GM12878 (cell line): ENCODE results near the gene GFM1. TPM values are rescaled to one million over a fixed set of nuclear protein-coding genes. Genes with fewer than 3 reads are reported as not detected.

Experiments used
- ATAC-seq: fragments of 200-7000 bp; cut with Tn5 transposase; 3 replicates; pipeline ENCODE4 v1.9.1; 2020; ENCODE audit warnings: mild to moderate bottlenecking, moderate library complexity
- BruUV-seq: library from RNA; stranded (reverse); fragments of 400-500 nt; replicated peaks from 2 replicates; lab custom pipeline; 2021; lab: Mats Ljungman, UMichigan
- CTCF ChIA-PET: fragments of 300-600 bp; sonication (Branson Sonifier 250); formaldehyde crosslinking; extraction: SDS; loops from one replicate; lab custom pipeline; 2021; ENCODE audit warnings: inconsistent platforms; lab: Yijun Ruan, JAX
- POLR2A ChIA-PET: fragments of 350-600 bp; formaldehyde crosslinking; extraction: SDS; loops from one replicate; lab custom pipeline; 2021; ENCODE audit warnings: inconsistent platforms; lab: Charles Lee
- RAD21 ChIA-PET: fragments of 300-600 bp; sonication (Branson Sonifier 250); formaldehyde crosslinking; loops from one replicate; lab custom pipeline; 2023; ENCODE audit warnings: antibody characterized with exemption; ENCODE audit not compliant: unreplicated experiment; lab: Charles Lee
- SMC1A ChIA-PET: fragments of 300-600 bp; sonication (Branson Sonifier 250); formaldehyde crosslinking; loops from one replicate; lab custom pipeline; 2023; ENCODE audit not compliant: unreplicated experiment, uncharacterized antibody; lab: Charles Lee
- DNase-seq: peaks from one replicate; pipeline ENCODE4 v3.0.0-alpha.2; 2011; ENCODE audit warnings: low read depth, low spot score
- FAIRE-seq: peaks from 3 replicates; lab custom pipeline; 2011; peaks lifted over from hg19 to GRCh38; lab: Jason Lieb, UNC
- H2AFZ ChIP-seq: 2 replicates; pipeline ENCODE4 v1.6.0; 2011; ENCODE audit warnings: low read depth, low read length, control low read depth; ENCODE audit not compliant: control insufficient read depth
- H3K27ac ChIP-seq: 2 replicates; pipeline ENCODE4 v1.5.1; 2011; ENCODE audit warnings: control low read depth; ENCODE audit not compliant: control insufficient read depth, insufficient read depth
- H3K27me3 ChIP-seq, 2 experiments: replicated peaks in 1 of 2; 2 replicates each; pipeline versions ENCODE4 v1.6.0 to v1.6.1; 2011; ENCODE audit warnings: low read length in 1 of 2; ENCODE audit not compliant: control insufficient read depth in 2 of 2, insufficient read depth in 2 of 2
- H3K36me3 ChIP-seq, 2 experiments: 2 replicates each; pipeline ENCODE4 v1.5.1; 2011; ENCODE audit warnings: low read length in 1 of 2; ENCODE audit not compliant: control insufficient read depth in 2 of 2, insufficient read depth in 2 of 2
- H3K4me1 ChIP-seq: 2 replicates; pipeline ENCODE4 v1.6.1; 2011; ENCODE audit warnings: mild to moderate bottlenecking, low read length, moderate library complexity, mixed read lengths; ENCODE audit not compliant: control insufficient read depth, insufficient read depth
- H3K4me2 ChIP-seq: 2 replicates; pipeline ENCODE4 v1.6.0; 2011; ENCODE audit warnings: control low read depth; ENCODE audit not compliant: control insufficient read depth, insufficient read depth
- H3K4me3 ChIP-seq: fragments of 200-600 bp; sonication (generic); 2 replicates; pipeline ENCODE4 v1.5.1; 2016
- H3K79me2 ChIP-seq: 2 replicates; pipeline ENCODE4 v1.6.0; 2011; ENCODE audit warnings: low read length; ENCODE audit not compliant: control insufficient read depth, insufficient read depth
- H3K9ac ChIP-seq: 2 replicates; pipeline ENCODE4 v1.8.0; 2011; ENCODE audit warnings: low read length, control low read depth, mixed read lengths; ENCODE audit not compliant: control insufficient read depth, insufficient read depth
- H3K9me3 ChIP-seq: replicated peaks from 3 replicates; pipeline ENCODE4 v1.5.1; 2011; ENCODE audit warnings: mild to moderate bottlenecking, low read length; ENCODE audit not compliant: control insufficient read depth, insufficient read depth
- H4K20me1 ChIP-seq: 2 replicates; pipeline ENCODE4 v1.6.0; 2011; ENCODE audit not compliant: control insufficient read depth, insufficient read depth
- BCL3 ChIP-seq: IDR thresholded peaks from 2 replicates; pipeline ENCODE4 v1.6.1; 2011; ENCODE audit warnings: borderline replicate concordance, low read depth, mild to moderate bottlenecking, moderate library complexity, low read length; ENCODE audit not compliant: insufficient read depth, poor library complexity, severe bottlenecking
- BMI1 ChIP-seq: fragments of 450-650 bp; IDR thresholded peaks from 2 replicates; pipeline ENCODE4 v1.6.1; 2016; ENCODE audit warnings: mild to moderate bottlenecking, moderate library complexity, borderline replicate concordance
- CBX5 ChIP-seq: sonication (generic); IDR thresholded peaks from 2 replicates; pipeline ENCODE4 v1.6.1; 2016; ENCODE audit warnings: low read depth, moderate library complexity, mild to moderate bottlenecking, inconsistent platforms
- CHD1 ChIP-seq: IDR thresholded peaks from 2 replicates; pipeline ENCODE4 v1.6.1; 2012; ENCODE audit warnings: low read depth, low read length, improper control_type of control experiment
- LARP7 ChIP-seq: fragments of 450-650 bp; IDR thresholded peaks from 2 replicates; pipeline ENCODE4 v1.6.1; 2017; ENCODE audit warnings: mild to moderate bottlenecking
- RCOR1 ChIP-seq: conservative IDR thresholded peaks from 2 replicates; pipeline ENCODE4 v1.6.1; 2012; ENCODE audit warnings: low read depth, low read length, improper control_type of control experiment
- SIN3A ChIP-seq: IDR thresholded peaks from 2 replicates; pipeline ENCODE4 v1.6.1; 2012; ENCODE audit warnings: low read depth, low read length, improper control_type of control experiment
- SREBF1 ChIP-seq: IDR thresholded peaks from 2 replicates; pipeline ENCODE4 v1.6.1; 2012; ENCODE audit warnings: mild to moderate bottlenecking, low read length
- TCF12 ChIP-seq: IDR thresholded peaks from 2 replicates; pipeline ENCODE4 v1.6.1; 2011; ENCODE audit warnings: low read depth, mild to moderate bottlenecking, low read length
- ZNF24 ChIP-seq: fragments of 450-650 bp; IDR thresholded peaks from 2 replicates; pipeline ENCODE4 v1.6.1; 2017; ENCODE audit warnings: antibody characterized with exemption, mild to moderate bottlenecking
- WGBS: methylation state at CpG from one replicate; pipeline ENCODE4 v1.1.6; 2016; ENCODE audit warnings: low lambda C conversion rate; ENCODE audit not compliant: insufficient replicate concordance, insufficient coverage; ENCODE audit errors: missing lambda C conversion rate; 5-methylcytosine and 5-hydroxymethylcytosine counted together
- in situ Hi-C: fragments of 300-500 bp; cut with MboI; formaldehyde crosslinking; loops from 9 replicates; pipeline ENCODE4 v1.14.3; 2018; ENCODE audit warnings: mixed read lengths
- intact Hi-C: fragments of 100-400 bp; cut with micrococcal nuclease; formaldehyde crosslinking; loops from one replicate; pipeline ENCODE4 v1.14.2; 2022; ENCODE audit not compliant: unreplicated experiment
- polyA plus RNA-seq, 11 experiments: library from polyadenylated mRNA; depleted of rRNA in 4 of 11; unstranded in 6 of 11; stranded (reverse) in 5 of 11; fragments of >200 nt; fragmentation: Nextera tagmentation in 4 of 11; fragmentation: Illumina TruSeq in 1 of 11; extraction: Ambion mirVana in 4 of 11; extraction: Trizol in 1 of 11; gene quantifications; 1 replicate in 1 of 11; 2 replicates in 10 of 11; pipeline versions ENCODE4 v1.2.1 to v1.2.3, GENCODE V29; 2011 to 2016; ENCODE audit warnings: inconsistent platforms in 2 of 11, missing spikeins in 2 of 11, low read depth in 1 of 11
- total RNA-seq, 4 experiments: library from RNA; depleted of rRNA in 3 of 4; stranded (reverse); fragments of >200 nt in 3 of 4; fragmentation: Illumina TruSeq in 1 of 4; extraction: Trizol in 1 of 4; gene quantifications; 2 replicates each; pipeline versions ENCODE4 v1.2.1 to v1.2.3, GENCODE V29; 2013 to 2021
- TF ChIP-seq, protein P1 (sequence below): IDR thresholded peaks from 2 replicates; pipeline ENCODE4 v1.6.1; 2012; ENCODE audit warnings: low read depth, low read length, improper control_type of control experiment

GFM1 gene
- total and polyA plus RNA-seq, 10 of the 15 experiments (the other 5 are each of a cell fraction or from before 2014, with no cell fraction given) = 36.9 to 87.2 (median 57.3) TPM

DNA sequence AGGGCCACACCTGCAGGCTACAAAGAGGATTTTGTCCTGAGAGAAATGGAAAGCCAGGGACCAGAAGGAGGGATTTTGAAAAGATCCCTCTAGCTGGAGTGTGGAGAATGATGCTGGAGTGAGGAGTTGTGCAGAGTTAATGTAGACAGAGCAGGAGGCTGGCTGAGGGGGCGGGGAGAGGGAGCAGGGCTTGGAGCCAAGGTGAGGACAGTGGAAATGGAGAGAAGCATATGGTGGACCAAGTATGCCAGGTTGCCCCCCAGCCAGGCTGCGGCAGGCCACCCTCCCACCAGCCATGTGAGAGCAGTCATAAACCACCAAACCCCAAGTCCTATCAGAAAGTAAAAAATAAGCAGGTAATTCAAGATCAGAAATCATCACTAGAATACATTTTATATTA lies 73.2 kb downstream of the GFM1 start:
- TF ChIP-seq SIN3A = no peak
- no peak for TF ChIP-seq TCF12
- TF ChIP-seq RCOR1 = no peak
- no peak for TF ChIP-seq ZNF24
- TF ChIP-seq, protein P1, sequence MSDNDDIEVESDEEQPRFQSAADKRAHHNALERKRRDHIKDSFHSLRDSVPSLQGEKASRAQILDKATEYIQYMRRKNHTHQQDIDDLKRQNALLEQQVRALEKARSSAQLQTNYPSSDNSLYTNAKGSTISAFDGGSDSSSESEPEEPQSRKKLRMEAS = no peak
- no peak for TF ChIP-seq CBX5
- no peak for TF ChIP-seq CHD1
- no peak for TF ChIP-seq LARP7
- no peak for TF ChIP-seq BMI1
- no peak for TF ChIP-seq SREBF1
- no peak for TF ChIP-seq BCL3
- TF ChIP-seq, all 136 proteins: peak for 0
- no TSS peak for BruUV-seq
- ATAC-seq (no peak), FAIRE-seq (no peak), DNase-seq (no peak)
- H4K20me1 ChIP-seq = no peaks in the 10 kb centered on the region
- no peak overlapping the region for H2AFZ ChIP-seq
- no peak overlapping the region for H3K4me2 ChIP-seq
- WGBS = 100% methylated on average over 1 of the region's 2 CpGs
- no peak overlapping the region for H3K27ac ChIP-seq
- POLR2A ChIA-PET = interaction anchor here (0.7 kb wide), 1 partner anchor 127 kb away, joined by 3 read pairs; no protein-coding TSS in a partner anchor
- no peaks in the 10 kb centered on the region for H3K27me3 ChIP-seq
- in situ Hi-C loops = no loop called here
- no peak overlapping the region for H3K9ac ChIP-seq
- no peaks in the 10 kb centered on the region for H3K4me1 ChIP-seq
- RAD21 ChIA-PET = no interaction called here
- H3K9me3 ChIP-seq = no peaks in the 10 kb centered on the region
- H3K36me3 ChIP-seq = no peaks in the 10 kb centered on the region; a peak in 3 of 4 replicates
- intact Hi-C loops = no loop called here
- no peak overlapping the region for H3K4me3 ChIP-seq
- SMC1A ChIA-PET = interaction anchor here (0.7 kb wide), 1 partner anchor 64 kb away, joined by 3 read pairs; no protein-coding TSS in a partner anchor
- CTCF ChIA-PET = interaction anchor here (2.0 to 2.9 kb wide), 2 partner anchors 9 to 11 kb away, joined by 14 to 16 read pairs; no protein-coding TSS in a partner anchor
- H3K79me2 ChIP-seq = no peaks in the 10 kb centered on the region
